Trophoblast cell (in vitro differentiated cells and primary cell): ENCODE results near the gene KLHL40. TPM values are rescaled to one million over a fixed set of nuclear protein-coding genes. Genes with fewer than 3 reads are reported as not detected.

ENCODE experiments used
- DNase-seq, 2 donors: peaks; one replicate each; pipeline ENCODE4 v3.0.0-alpha.2; 2016
- H2AFZ ChIP-seq: 2 replicates; pipeline ENCODE4 v1.6.1; 2013; ENCODE audit warnings: low read length, moderate library complexity, mild to moderate bottlenecking; ENCODE audit not compliant: insufficient read depth, poor library complexity
- H2AK5ac ChIP-seq: 2 replicates; pipeline ENCODE4 v1.6.1; 2013; ENCODE audit warnings: mild to moderate bottlenecking, low read length
- H2BK120ac ChIP-seq: 2 replicates; pipeline ENCODE4 v1.6.1; 2013; ENCODE audit warnings: low read length, mild to moderate bottlenecking, moderate library complexity; ENCODE audit not compliant: insufficient read depth, poor library complexity
- H2BK12ac ChIP-seq: 2 replicates; pipeline ENCODE4 v1.6.1; 2013; ENCODE audit warnings: mild to moderate bottlenecking, low read length, moderate library complexity
- H2BK5ac ChIP-seq: 2 replicates; pipeline ENCODE4 v1.6.1; 2013; ENCODE audit warnings: low read length, low read depth, moderate library complexity, mild to moderate bottlenecking; ENCODE audit not compliant: poor library complexity
- H3K14ac ChIP-seq: 2 replicates; pipeline ENCODE4 v1.6.1; 2013; ENCODE audit warnings: mild to moderate bottlenecking, low read length
- H3K18ac ChIP-seq: 2 replicates; pipeline ENCODE4 v1.6.1; 2013; ENCODE audit warnings: mild to moderate bottlenecking, low read length
- H3K23ac ChIP-seq: 2 replicates; pipeline ENCODE4 v1.6.1; 2013; ENCODE audit warnings: low read length
- H3K27ac ChIP-seq: 2 replicates; pipeline ENCODE4 v1.5.1; 2013; ENCODE audit warnings: low read depth, mild to moderate bottlenecking, inconsistent platforms, low read length, moderate library complexity
- H3K27me3 ChIP-seq: 2 replicates; pipeline ENCODE4 v1.6.1; 2013; ENCODE audit warnings: inconsistent platforms, mild to moderate bottlenecking, low read length, moderate library complexity; ENCODE audit not compliant: insufficient read depth
- H3K36me3 ChIP-seq, 2 experiments: 1 replicate in 1 of 2; 2 replicates in 1 of 2; pipeline ENCODE4 v1.6.1; 2013; ENCODE audit warnings: low read length in 2 of 2, mild to moderate bottlenecking in 2 of 2, moderate library complexity in 1 of 2; ENCODE audit not compliant: insufficient read depth in 2 of 2, control insufficient read depth in 1 of 2
- H3K4ac ChIP-seq: 2 replicates; pipeline ENCODE4 v1.6.1; 2013; ENCODE audit warnings: low read depth, mild to moderate bottlenecking, low read length, moderate library complexity
- H3K4me1 ChIP-seq, 2 experiments: 1 replicate in 1 of 2; 2 replicates in 1 of 2; pipeline ENCODE4 v1.6.1; 2013; ENCODE audit warnings: low read length in 2 of 2, mild to moderate bottlenecking in 2 of 2, moderate library complexity in 1 of 2; ENCODE audit not compliant: insufficient read depth in 2 of 2, control insufficient read depth in 1 of 2
- H3K4me2 ChIP-seq: 2 replicates; pipeline ENCODE4 v1.6.1; 2013; ENCODE audit warnings: inconsistent platforms, mild to moderate bottlenecking, low read length, moderate library complexity
- H3K4me3 ChIP-seq: 2 replicates; pipeline ENCODE4 v1.5.1; 2013; ENCODE audit warnings: mild to moderate bottlenecking, low read depth, low read length, inconsistent platforms
- H3K79me1 ChIP-seq: one replicate; pipeline ENCODE4 v1.6.1; 2013; ENCODE audit warnings: low read length
- H3K79me2 ChIP-seq: 2 replicates; pipeline ENCODE4 v1.6.1; 2013; ENCODE audit warnings: low read length, mild to moderate bottlenecking; ENCODE audit not compliant: control insufficient read depth, insufficient read depth, poor library complexity
- H3K9ac ChIP-seq: 2 replicates; pipeline ENCODE4 v1.6.1; 2013; ENCODE audit warnings: mild to moderate bottlenecking, low read length
- H3K9me3 ChIP-seq: 2 replicates; pipeline ENCODE4 v1.6.1; 2013; ENCODE audit warnings: low read depth, mild to moderate bottlenecking, control low read depth, inconsistent platforms, low read length; ENCODE audit not compliant: insufficient read depth
- H4K12ac ChIP-seq: 2 replicates; pipeline ENCODE4 v1.6.1; 2013; ENCODE audit warnings: low read depth, mild to moderate bottlenecking, low read length, moderate library complexity
- H4K8ac ChIP-seq: 2 replicates; pipeline ENCODE4 v1.6.1; 2013; ENCODE audit warnings: low read depth, mild to moderate bottlenecking, low read length, moderate library complexity
- H4K91ac ChIP-seq: one replicate; pipeline ENCODE4 v1.6.1; 2013; ENCODE audit warnings: low read depth, mild to moderate bottlenecking, low read length, moderate library complexity
- WGBS: extraction: QIAGEN DNeasy Blood & Tissue Kit; methylation state at CpG from one replicate; pipeline ENCODE4 v1.1.7; 2013; ENCODE audit warnings: missing lambda C conversion rate; ENCODE audit not compliant: insufficient read length, insufficient coverage; ENCODE audit errors: extremely low coverage; 5-methylcytosine and 5-hydroxymethylcytosine counted together
- polyA plus RNA-seq: library from polyadenylated mRNA; stranded (reverse); fragments of 200-250 nt; gene quantifications from 2 replicates; pipeline ENCODE4 v1.2.3, GENCODE V29; 2013

The KLHL40 gene, protein sequence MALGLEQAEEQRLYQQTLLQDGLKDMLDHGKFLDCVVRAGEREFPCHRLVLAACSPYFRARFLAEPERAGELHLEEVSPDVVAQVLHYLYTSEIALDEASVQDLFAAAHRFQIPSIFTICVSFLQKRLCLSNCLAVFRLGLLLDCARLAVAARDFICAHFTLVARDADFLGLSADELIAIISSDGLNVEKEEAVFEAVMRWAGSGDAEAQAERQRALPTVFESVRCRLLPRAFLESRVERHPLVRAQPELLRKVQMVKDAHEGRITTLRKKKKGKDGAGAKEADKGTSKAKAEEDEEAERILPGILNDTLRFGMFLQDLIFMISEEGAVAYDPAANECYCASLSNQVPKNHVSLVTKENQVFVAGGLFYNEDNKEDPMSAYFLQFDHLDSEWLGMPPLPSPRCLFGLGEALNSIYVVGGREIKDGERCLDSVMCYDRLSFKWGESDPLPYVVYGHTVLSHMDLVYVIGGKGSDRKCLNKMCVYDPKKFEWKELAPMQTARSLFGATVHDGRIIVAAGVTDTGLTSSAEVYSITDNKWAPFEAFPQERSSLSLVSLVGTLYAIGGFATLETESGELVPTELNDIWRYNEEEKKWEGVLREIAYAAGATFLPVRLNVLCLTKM
- polyA plus RNA-seq = not detected in 2 replicates

DNA sequence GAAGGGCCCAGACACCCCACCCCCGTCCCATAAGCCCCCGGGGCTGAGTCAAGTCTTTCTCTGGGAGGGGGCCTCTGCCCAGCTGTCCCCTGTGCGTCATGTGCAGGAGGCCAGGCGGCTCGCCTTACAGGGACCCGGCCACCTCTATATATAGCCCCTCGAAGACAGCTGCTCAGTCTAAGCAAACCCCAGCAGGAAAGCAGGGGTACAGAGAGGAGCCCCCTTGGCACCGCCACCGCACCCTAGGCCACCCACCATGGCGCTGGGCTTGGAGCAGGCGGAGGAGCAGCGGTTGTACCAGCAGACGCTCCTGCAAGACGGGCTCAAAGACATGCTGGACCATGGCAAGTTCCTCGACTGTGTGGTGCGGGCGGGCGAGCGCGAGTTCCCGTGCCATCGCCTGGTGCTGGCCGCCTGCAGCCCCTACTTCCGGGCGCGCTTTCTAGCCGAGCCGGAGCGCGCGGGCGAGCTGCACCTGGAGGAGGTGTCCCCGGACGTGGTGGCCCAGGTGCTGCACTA lies at the start of gene KLHL40:
Gene KLHL40 (plus strand): TSS at position 175 of the 519 bp plus-strand sequence. CDS start 82 bp downstream, at position 257.
- H3K14ac ChIP-seq = no peak within 1 kb of the TSS
- no peak within 1 kb of the TSS for H2BK5ac ChIP-seq
- peaks cover 3 to 5% of the 10 kb centered on the region in 2 experiments for H3K4me1 ChIP-seq
- peak within 1 kb of the TSS; percentile 42 for H4K91ac ChIP-seq
- H3K79me1 ChIP-seq = peaks cover 2% of the 10 kb centered on the region
- peaks cover 9% of the 10 kb centered on the region for H3K9me3 ChIP-seq
- H3K79me2 ChIP-seq = no peaks in the 10 kb centered on the region
- no peak within 1 kb of the TSS for H2AK5ac ChIP-seq
- no peaks in the 10 kb centered on the region for H3K36me3 ChIP-seq
- H4K12ac ChIP-seq = no peak within 1 kb of the TSS
- no peak within 1 kb of the TSS for H3K27ac ChIP-seq
- no peaks in the 10 kb centered on the region for H3K27me3 ChIP-seq
- no peak within 1 kb of the TSS for H2BK12ac ChIP-seq
- peak within 1 kb of the TSS; percentile 17 for H3K4me3 ChIP-seq
- no peak within 1 kb of the TSS for H2BK120ac ChIP-seq
- H3K4me2 ChIP-seq = no peak within 1 kb of the TSS
- no peak within 1 kb of the TSS for H4K8ac ChIP-seq
- DNase-seq = peak in 1 of 2 donors; percentile 58
- no peak within 1 kb of the TSS for H3K4ac ChIP-seq
- H2AFZ ChIP-seq = no peak within 1 kb of the TSS
- no peak within 1 kb of the TSS for H3K23ac ChIP-seq
- no CpG with 5 or more reads among the region's 34 CpGs for WGBS
- H3K9ac ChIP-seq = no peak within 1 kb of the TSS
- H3K18ac ChIP-seq = no peak within 1 kb of the TSS

DNA sequence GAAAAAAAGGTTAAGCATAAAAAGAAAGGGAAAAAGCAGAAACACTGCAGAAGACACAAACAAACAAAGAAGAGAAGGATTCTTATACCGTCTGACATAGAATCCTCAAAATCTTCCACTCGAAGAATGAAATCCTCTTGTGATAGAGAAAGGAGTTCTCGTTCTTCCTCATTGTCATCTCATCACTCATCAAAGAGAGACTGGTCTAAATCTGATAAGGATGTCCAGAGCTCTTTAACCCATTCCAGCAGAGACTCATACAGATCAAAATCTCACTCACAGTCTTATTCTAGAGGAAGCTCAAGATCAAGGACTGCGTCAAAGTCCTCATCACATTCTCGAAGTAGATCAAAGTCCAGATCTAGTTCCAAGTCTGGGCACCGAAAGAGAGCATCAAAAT lies 48.3 kb upstream of the KLHL40 start:
- no peaks in the 10 kb centered on the region for H3K79me1 ChIP-seq
- H3K14ac ChIP-seq = no peak overlapping the region
- no peak overlapping the region for H2BK12ac ChIP-seq
- H4K91ac ChIP-seq = no peak overlapping the region
- no peak overlapping the region for H2BK5ac ChIP-seq
- H3K18ac ChIP-seq = no peak overlapping the region
- no peaks in the 10 kb centered on the region for H3K4me1 ChIP-seq
- H3K27ac ChIP-seq = peak overlapping the region; percentile 59
- H3K4me2 ChIP-seq = no peak overlapping the region
- H3K9me3 ChIP-seq = no peaks in the 10 kb centered on the region
- no peak overlapping the region for H2AK5ac ChIP-seq
- no peak overlapping the region for H3K4me3 ChIP-seq
- no peak overlapping the region for H4K8ac ChIP-seq
- H4K12ac ChIP-seq = no peak overlapping the region
- no peaks in the 10 kb centered on the region for H3K27me3 ChIP-seq
- H2AFZ ChIP-seq = no peak overlapping the region
- H2BK120ac ChIP-seq = no peak overlapping the region
- peak; percentile 17 to 90 for DNase-seq
- no peak overlapping the region for H3K23ac ChIP-seq
- H3K36me3 ChIP-seq = peaks cover 12 to 35% of the 10 kb centered on the region in 2 experiments
- H3K9ac ChIP-seq = no peak overlapping the region
- no CpG with 5 or more reads among the region's 6 CpGs for WGBS
- H3K4ac ChIP-seq = no peak overlapping the region
- no peaks in the 10 kb centered on the region for H3K79me2 ChIP-seq

DNA sequence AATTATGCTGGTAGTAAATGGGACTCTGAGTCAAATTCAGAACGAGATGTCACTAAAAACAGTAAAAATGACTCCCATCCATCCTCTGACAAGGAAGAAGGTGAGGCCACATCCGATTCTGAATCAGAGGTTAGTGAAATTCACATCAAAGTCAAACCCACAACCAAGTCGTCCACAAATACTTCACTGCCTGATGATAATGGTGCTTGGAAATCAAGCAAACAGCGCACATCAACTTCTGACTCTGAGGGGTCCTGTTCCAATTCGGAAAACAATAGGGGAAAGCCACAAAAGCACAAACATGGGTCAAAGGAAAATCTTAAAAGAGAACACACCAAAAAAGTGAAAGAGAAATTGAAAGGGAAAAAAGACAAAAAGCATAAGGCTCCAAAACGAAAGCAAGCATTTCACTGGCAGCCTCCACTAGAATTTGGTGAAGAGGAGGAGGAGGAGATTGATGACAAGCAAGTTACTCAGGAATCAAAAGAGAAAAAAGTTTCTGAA lies 46.9 kb upstream of the KLHL40 start:
- H3K9me3 ChIP-seq = no peaks in the 10 kb centered on the region
- no peak overlapping the region for H3K9ac ChIP-seq
- no peak overlapping the region for H4K91ac ChIP-seq
- no peaks in the 10 kb centered on the region for H3K27me3 ChIP-seq
- H3K36me3 ChIP-seq = peaks cover 14 to 38% of the 10 kb centered on the region in 2 experiments
- H4K12ac ChIP-seq = no peak overlapping the region
- no peak overlapping the region for H2BK5ac ChIP-seq
- no peak overlapping the region for H2BK120ac ChIP-seq
- no peak overlapping the region for H3K4ac ChIP-seq
- no peak overlapping the region for H3K4me2 ChIP-seq
- H3K14ac ChIP-seq = no peak overlapping the region
- H2AK5ac ChIP-seq = no peak overlapping the region
- H2BK12ac ChIP-seq = peak overlapping the region; percentile 58
- no peaks in the 10 kb centered on the region for H3K79me2 ChIP-seq
- no peak overlapping the region for H2AFZ ChIP-seq
- no peak overlapping the region for H4K8ac ChIP-seq
- no CpG with 5 or more reads among the region's 6 CpGs for WGBS
- no peak overlapping the region for H3K4me3 ChIP-seq
- no peaks in the 10 kb centered on the region for H3K4me1 ChIP-seq
- H3K23ac ChIP-seq = no peak overlapping the region
- H3K27ac ChIP-seq = no peak overlapping the region
- H3K18ac ChIP-seq = no peak overlapping the region
- no peak for DNase-seq
- H3K79me1 ChIP-seq = no peaks in the 10 kb centered on the region

DNA sequence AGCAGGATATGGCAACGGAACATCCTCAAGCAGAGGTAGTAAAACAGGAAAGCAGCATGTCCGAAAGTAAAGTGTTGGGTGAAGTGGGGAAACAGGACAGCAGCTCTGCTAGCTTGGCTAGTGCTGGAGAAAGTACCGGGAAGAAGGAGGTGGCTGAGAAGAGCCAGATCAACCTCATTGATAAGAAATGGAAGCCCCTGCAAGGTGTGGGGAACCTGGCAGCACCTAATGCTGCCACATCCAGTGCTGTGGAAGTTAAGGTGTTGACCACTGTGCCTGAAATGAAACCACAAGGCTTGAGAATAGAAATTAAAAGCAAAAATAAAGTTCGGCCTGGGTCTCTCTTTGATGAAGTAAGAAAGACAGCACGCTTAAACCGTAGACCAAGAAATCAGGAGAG lies 46.1 kb upstream of the KLHL40 start:
- no peak overlapping the region for H4K12ac ChIP-seq
- H2BK120ac ChIP-seq = no peak overlapping the region
- H3K4me3 ChIP-seq = no peak overlapping the region
- H3K18ac ChIP-seq = no peak overlapping the region
- no peaks in the 10 kb centered on the region for H3K79me1 ChIP-seq
- DNase-seq = no peak
- no peak overlapping the region for H3K9ac ChIP-seq
- no peak overlapping the region for H3K27ac ChIP-seq
- no peak overlapping the region for H3K23ac ChIP-seq
- no peak overlapping the region for H3K4ac ChIP-seq
- no peaks in the 10 kb centered on the region for H3K9me3 ChIP-seq
- H3K4me1 ChIP-seq = no peaks in the 10 kb centered on the region
- H3K27me3 ChIP-seq = no peaks in the 10 kb centered on the region
- peaks cover 16 to 38% of the 10 kb centered on the region in 2 experiments for H3K36me3 ChIP-seq
- no peak overlapping the region for H2AFZ ChIP-seq
- H2AK5ac ChIP-seq = no peak overlapping the region
- H4K8ac ChIP-seq = no peak overlapping the region
- WGBS = no CpG with 5 or more reads among the region's 6 CpGs
- H3K4me2 ChIP-seq = no peak overlapping the region
- no peak overlapping the region for H4K91ac ChIP-seq
- no peak overlapping the region for H2BK12ac ChIP-seq
- H3K14ac ChIP-seq = no peak overlapping the region
- H2BK5ac ChIP-seq = no peak overlapping the region
- no peaks in the 10 kb centered on the region for H3K79me2 ChIP-seq
